ENCODE measurements around the gene RUBCN. TPM values are rescaled to one million over a fixed set of nuclear protein-coding genes. Genes with fewer than 3 reads are reported as not detected.

The RUBCN gene
- total RNA-seq, 1 donor from 2014 or later = 29.0 TPM

- H3K4me3 Mint-ChIP-seq (ENCODE audit: low read depth) = no peak overlapping the region
- TF ChIP-seq CTCF (IDR thresholded peaks at IDR 0.05; ENCODE audit: unreplicated experiment) = no peak
- H3K36me3 Mint-ChIP-seq (ENCODE audit: insufficient read depth) = peaks cover 9% of the 10 kb centered on the region
- H3K4me1 Mint-ChIP-seq (ENCODE audit: low read depth) = peaks cover 2% of the 10 kb centered on the region
- peak overlapping the region; percentile 49 for H3K27ac Mint-ChIP-seq
- DNase-seq (ENCODE audit: low spot score, unreplicated experiment) = no peak
- no peaks in the 10 kb centered on the region for H3K27me3 Mint-ChIP-seq
- peaks cover 4% of the 10 kb centered on the region for H3K9me3 Mint-ChIP-seq (ENCODE audit: low read depth)
Measured at GRCh38 chr3:197722734-197723133, 14.0 kb downstream of the RUBCN start.

- Mint-ChIP-seq H3K4me3 (ENCODE audit: low read depth) (no peak overlapping the region), H3K36me3 (ENCODE audit: insufficient read depth) (peaks cover 17% of the 10 kb centered on the region)
Measured at GRCh38 chr3:197720694-197721093, 16.0 kb downstream of the RUBCN start.

GRCh38 chr3:197718891-197719290 lies 17.8 kb downstream of the RUBCN start:
- Mint-ChIP-seq H3K4me3 (ENCODE audit: low read depth) (no peak overlapping the region), H3K4me1 (ENCODE audit: low read depth) (peaks cover 2% of the 10 kb centered on the region), H3K9me3 (ENCODE audit: low read depth) (peaks cover 4% of the 10 kb centered on the region), H3K36me3 (ENCODE audit: insufficient read depth) (peaks cover 17% of the 10 kb centered on the region), H3K27ac (no peak overlapping the region), H3K27me3 (no peaks in the 10 kb centered on the region)
- no peak for DNase-seq (ENCODE audit: low spot score, unreplicated experiment)
- no peak for TF ChIP-seq CTCF (IDR thresholded peaks at IDR 0.05; ENCODE audit: unreplicated experiment)

More at GRCh38 chr3:197720694-197721093, 16.0 kb downstream of the RUBCN start:
- DNase-seq (ENCODE audit: low spot score, unreplicated experiment) = no peak
- Mint-ChIP-seq H3K9me3 (ENCODE audit: low read depth) (peaks cover 4% of the 10 kb centered on the region), H3K27ac (no peak overlapping the region), H3K4me1 (ENCODE audit: low read depth) (peaks cover 2% of the 10 kb centered on the region), H3K27me3 (no peaks in the 10 kb centered on the region)
- no peak for TF ChIP-seq CTCF (IDR thresholded peaks at IDR 0.05; ENCODE audit: unreplicated experiment)

GRCh38 chr3:197714251-197714650 lies 22.5 kb downstream of the RUBCN start:
- peaks cover 11% of the 10 kb centered on the region for H3K36me3 Mint-ChIP-seq (ENCODE audit: insufficient read depth)
- H3K27me3 Mint-ChIP-seq = no peaks in the 10 kb centered on the region
- no peaks in the 10 kb centered on the region for H3K4me1 Mint-ChIP-seq (ENCODE audit: low read depth)
- H3K4me3 Mint-ChIP-seq (ENCODE audit: low read depth) = no peak overlapping the region
- TF ChIP-seq CTCF (IDR thresholded peaks at IDR 0.05; ENCODE audit: unreplicated experiment) = no peak
- H3K9me3 Mint-ChIP-seq (ENCODE audit: low read depth) = no peaks in the 10 kb centered on the region
- DNase-seq (ENCODE audit: low spot score, unreplicated experiment) = no peak
- H3K27ac Mint-ChIP-seq = no peak overlapping the region

GRCh38 chr3:197713477-197713822 lies 23.3 kb downstream of the RUBCN start:
- DNase-seq (ENCODE audit: low spot score, unreplicated experiment) = no peak
- no peak for TF ChIP-seq CTCF (IDR thresholded peaks at IDR 0.05; ENCODE audit: unreplicated experiment)
- no peaks in the 10 kb centered on the region for H3K9me3 Mint-ChIP-seq (ENCODE audit: low read depth)

More at GRCh38 chr3:197713477-197713822, 23.3 kb downstream of the RUBCN start:
- Mint-ChIP-seq H3K36me3 (ENCODE audit: insufficient read depth) (peaks cover 11% of the 10 kb centered on the region), H3K4me1 (ENCODE audit: low read depth) (no peaks in the 10 kb centered on the region), H3K27me3 (no peaks in the 10 kb centered on the region), H3K27ac (peak overlapping the region; percentile 11), H3K4me3 (ENCODE audit: low read depth) (no peak overlapping the region)
